ENCODE results near the gene MYBPC2.

DNA sequence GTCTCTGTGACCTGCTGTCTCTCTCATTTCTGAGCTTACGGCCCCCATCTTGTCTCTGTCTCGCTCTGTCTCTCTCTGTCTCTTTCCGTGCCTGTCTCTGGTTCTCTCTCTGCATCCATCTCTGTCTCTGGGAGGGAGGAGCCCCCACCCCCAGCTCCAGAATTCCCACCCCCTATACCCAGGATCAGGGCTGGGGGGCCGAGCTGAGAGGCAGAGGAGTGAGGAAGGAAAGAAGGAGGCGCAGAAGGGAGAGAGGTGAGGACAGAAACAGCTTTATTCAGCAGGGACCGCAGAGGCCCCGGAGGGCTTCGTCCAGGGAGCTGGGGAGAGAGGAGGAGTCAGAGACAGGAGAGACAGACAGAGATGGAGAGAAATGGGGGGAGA, 64.3 kb downstream of the MYBPC2 start:
- TF ChIP-seq, protein P1, sequence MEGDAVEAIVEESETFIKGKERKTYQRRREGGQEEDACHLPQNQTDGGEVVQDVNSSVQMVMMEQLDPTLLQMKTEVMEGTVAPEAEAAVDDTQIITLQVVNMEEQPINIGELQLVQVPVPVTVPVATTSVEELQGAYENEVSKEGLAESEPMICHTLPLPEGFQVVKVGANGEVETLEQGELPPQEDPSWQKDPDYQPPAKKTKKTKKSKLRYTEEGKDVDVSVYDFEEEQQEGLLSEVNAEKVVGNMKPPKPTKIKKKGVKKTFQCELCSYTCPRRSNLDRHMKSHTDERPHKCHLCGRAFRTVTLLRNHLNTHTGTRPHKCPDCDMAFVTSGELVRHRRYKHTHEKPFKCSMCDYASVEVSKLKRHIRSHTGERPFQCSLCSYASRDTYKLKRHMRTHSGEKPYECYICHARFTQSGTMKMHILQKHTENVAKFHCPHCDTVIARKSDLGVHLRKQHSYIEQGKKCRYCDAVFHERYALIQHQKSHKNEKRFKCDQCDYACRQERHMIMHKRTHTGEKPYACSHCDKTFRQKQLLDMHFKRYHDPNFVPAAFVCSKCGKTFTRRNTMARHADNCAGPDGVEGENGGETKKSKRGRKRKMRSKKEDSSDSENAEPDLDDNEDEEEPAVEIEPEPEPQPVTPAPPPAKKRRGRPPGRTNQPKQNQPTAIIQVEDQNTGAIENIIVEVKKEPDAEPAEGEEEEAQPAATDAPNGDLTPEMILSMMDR (IDR thresholded peaks at IDR 0.05), result no peak
- TF ChIP-seq POLR2A (IDR thresholded peaks at IDR 0.05), result no peak
- TF ChIP-seq EP300 (IDR thresholded peaks at IDR 0.05), result no peak

All from sigmoid colon (tissue), 4 donors.